Muscle layer of duodenum (tissue), 2 donors: ENCODE measurements around the gene AKR1D1.
"Not testable (repeated sequence)": the region's sequence is repeated elsewhere in the genome, so short reads cannot be mapped to it uniquely, and the experiment has no call there.

Experiments
- H3K27ac ChIP-seq: one replicate; pipeline ENCODE4 v1.7.0; 2013; ENCODE audit warnings: mild to moderate bottlenecking, low read length
- H3K27me3 ChIP-seq: one replicate; pipeline ENCODE4 v1.7.0; 2013; ENCODE audit warnings: low read depth, mild to moderate bottlenecking, control low read depth, low read length
- H3K36me3 ChIP-seq, 2 donors: one replicate each; pipeline ENCODE4 v1.7.0; 2013; ENCODE audit warnings: low read length in 2 of 2, control low read depth in 1 of 2, mild to moderate bottlenecking in 1 of 2; ENCODE audit not compliant: insufficient read depth in 2 of 2, control insufficient read depth in 1 of 2
- H3K4me1 ChIP-seq, 2 donors: one replicate each; pipeline ENCODE4 v1.7.0; 2013; ENCODE audit warnings: low read length in 2 of 2, mild to moderate bottlenecking in 2 of 2, control low read depth in 1 of 2, moderate library complexity in 1 of 2; ENCODE audit not compliant: insufficient read depth in 2 of 2, control insufficient read depth in 1 of 2
- H3K4me3 ChIP-seq, 2 donors: one replicate each; pipeline ENCODE4 v1.7.0; 2013; ENCODE audit warnings: low read length in 2 of 2, low read depth in 1 of 2, mild to moderate bottlenecking in 1 of 2
- H3K9me3 ChIP-seq, 2 donors: one replicate each; pipeline ENCODE4 v1.7.0; 2013; ENCODE audit warnings: low read length in 2 of 2, control low read depth in 1 of 2, mild to moderate bottlenecking in 1 of 2; ENCODE audit not compliant: control insufficient read depth in 1 of 2
- donor health status: healthy.

AKR1D1 gene

DNA sequence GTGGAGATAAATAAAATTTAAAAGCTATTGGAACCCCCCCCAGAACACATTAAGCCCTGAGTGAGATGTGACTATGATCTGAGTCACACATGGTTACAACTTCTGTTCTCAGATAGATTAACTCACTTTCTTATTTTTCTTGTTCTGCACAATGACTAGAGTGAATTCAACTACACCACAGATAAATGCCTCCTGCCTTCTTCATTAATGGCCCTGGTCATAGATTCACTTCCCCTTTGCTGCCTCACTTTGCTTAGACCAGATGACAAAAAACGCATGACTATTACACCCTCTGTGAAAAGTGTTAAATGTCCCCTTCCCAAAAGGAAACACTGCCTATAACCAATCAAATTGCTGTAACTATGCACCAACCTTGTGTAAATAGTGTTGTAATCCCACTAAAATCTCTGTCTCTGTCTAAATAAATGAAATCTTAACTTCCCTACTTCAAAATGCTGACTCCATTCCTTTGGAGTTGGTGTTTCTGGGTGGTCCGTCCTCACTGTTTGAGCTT lies 49.4 kb downstream of the AKR1D1 start:
- no peaks in the 10 kb centered on the region for H3K27me3 ChIP-seq
- no peak overlapping the region for H3K4me3 ChIP-seq
- H3K27ac ChIP-seq, result no peak overlapping the region
- peaks cover 0 to 2% of the 10 kb centered on the region in 2 donors for H3K9me3 ChIP-seq
- no peaks in the 10 kb centered on the region for H3K4me1 ChIP-seq
- H3K36me3 ChIP-seq, result no peaks in the 10 kb centered on the region

DNA sequence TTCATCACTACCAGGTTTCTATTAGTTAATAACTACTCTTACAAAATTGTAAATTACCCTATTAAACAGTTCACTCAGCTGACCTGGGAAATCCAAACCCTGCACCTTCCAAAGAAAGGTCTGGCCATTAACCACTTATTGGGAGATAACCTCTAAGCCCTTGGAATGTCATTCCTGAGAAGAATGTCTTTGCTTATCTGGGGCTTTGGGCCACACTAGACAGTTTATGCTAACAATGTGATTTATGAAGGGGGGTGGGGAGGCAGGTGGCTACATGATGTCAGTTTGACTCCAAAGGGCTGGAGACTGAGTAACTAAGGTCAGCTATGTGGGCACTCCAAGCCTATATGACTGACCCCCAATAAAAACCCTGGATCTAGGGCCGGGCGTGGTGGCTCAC lies 50.7 kb downstream of the AKR1D1 start:
- Histone ChIP-seq H3K9me3 (peaks cover 0 to 2% of the 10 kb centered on the region in 2 donors), H3K4me3 (no peak overlapping the region), H3K27ac (no peak overlapping the region), H3K36me3 (no peaks in the 10 kb centered on the region), H3K27me3 (no peaks in the 10 kb centered on the region), H3K4me1 (no peaks in the 10 kb centered on the region)

DNA sequence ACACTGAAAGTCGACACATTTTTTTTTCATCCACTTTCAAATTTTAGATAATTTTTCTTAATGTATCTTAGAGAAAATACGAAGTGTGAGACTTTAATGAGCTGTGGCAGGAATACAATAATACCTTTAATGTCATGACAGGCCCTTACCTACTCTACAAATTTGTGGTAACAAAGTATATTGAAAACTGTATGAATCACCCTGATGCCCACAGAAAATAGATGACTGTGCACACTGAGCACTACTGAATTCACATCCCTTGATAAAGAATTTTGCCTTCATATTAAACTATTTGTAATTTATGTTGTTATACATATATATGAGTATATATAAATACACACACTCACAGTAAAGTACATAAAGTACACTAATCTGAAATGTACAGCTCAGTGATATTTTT lies 51.7 kb downstream of the AKR1D1 start:
- Histone ChIP-seq H3K4me1 (no peaks in the 10 kb centered on the region), H3K9me3 (peaks cover 0 to 2% of the 10 kb centered on the region in 2 donors), H3K27me3 (no peaks in the 10 kb centered on the region), H3K36me3 (no peaks in the 10 kb centered on the region), H3K4me3 (no peak overlapping the region), H3K27ac (no peak overlapping the region)

DNA sequence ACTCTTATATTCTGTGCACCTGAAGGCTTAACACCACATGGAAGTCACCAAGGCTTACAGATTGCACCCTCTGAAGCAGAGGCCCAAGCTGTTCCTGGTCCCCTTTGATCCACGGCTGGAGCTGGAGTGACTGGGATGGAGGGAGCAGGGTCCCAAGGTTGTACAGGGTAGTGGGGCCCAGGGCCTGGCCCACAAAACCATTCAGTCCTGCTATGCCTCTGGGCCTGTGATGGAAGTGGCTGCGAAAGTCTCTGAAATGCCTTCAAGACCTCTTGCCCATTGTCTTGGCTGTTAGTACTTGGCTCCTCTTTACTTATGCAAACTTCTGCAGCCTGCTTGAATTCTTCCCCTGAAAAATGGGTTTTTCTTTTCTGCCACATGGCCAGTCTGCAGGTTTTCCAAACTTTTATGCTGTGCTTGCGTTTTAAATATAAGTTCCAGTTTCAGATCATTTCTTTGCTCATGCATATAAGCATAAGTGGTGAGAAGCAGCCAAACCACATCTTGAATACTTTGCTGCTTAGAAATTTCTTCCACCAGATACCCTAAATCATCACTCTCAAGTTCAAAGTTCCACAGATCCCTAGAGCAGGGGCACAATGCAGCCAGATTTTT lies 53.4 kb downstream of the AKR1D1 start:
- no peaks in the 10 kb centered on the region for H3K4me1 ChIP-seq
- H3K36me3 ChIP-seq, result no peaks in the 10 kb centered on the region
- no peak overlapping the region for H3K27ac ChIP-seq
- no peak overlapping the region for H3K4me3 ChIP-seq
- H3K9me3 ChIP-seq, result peaks cover 0 to 2% of the 10 kb centered on the region in 2 donors
- no peaks in the 10 kb centered on the region for H3K27me3 ChIP-seq

DNA sequence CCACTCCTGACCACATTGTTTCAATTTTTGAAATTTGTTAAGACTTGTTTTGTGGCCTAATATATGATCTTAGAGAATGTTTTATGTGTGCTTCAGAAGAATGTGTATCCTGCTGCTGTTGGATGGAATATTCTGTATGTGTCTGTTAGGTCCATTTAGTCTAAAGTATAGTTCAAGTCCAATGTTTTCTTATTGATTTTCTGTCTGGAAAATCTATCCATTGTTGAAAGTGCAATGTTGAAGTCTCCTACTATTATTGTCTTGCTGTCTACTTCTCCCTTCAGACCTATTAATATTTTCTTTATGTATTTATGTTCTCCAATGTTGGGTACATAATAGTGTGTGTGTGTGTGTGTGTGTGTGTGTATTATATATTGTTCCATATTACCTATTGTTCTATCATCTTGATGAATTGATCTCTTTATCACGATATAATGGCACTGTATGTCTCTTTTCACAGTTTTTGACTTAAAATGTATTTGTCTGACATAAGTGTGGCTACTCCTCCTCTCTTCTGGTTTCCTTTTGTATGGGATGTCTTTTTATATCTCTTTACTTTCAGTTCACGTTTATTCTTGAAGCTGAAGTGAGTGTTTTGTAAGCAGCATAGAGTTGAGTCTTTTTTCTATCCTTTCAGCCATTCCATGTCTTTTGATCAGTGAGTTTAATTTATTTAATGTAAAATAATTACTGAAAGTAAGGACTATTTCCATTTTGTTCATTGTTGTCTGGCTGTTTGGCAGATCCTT lies 61.3 kb downstream of the AKR1D1 start:
- Histone ChIP-seq H3K9me3 (no peaks in the 10 kb centered on the region), H3K4me1 (no peaks in the 10 kb centered on the region), H3K27ac (no peak overlapping the region), H3K36me3 (no peaks in the 10 kb centered on the region), H3K4me3 (no peak overlapping the region), H3K27me3 (no peaks in the 10 kb centered on the region)

DNA sequence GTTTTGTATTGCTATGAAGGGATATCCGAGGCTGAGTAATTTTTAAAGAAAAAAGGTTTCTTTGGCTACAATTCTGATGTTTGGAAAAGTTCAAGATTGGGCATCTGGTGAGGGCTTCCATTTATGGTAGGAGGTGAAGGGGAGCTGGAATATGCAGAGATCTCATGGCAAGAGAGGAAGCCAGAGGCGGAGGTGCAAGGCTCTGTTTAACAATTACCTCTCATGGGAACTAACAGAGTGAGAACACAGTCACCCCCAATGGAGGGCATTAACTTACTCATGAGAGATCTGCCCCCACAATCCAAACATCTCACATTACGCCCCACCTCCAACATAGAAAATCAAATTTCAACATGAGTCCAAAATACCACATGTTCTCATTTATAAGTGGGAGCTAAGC lies 62.0 kb downstream of the AKR1D1 start:
- Histone ChIP-seq H3K4me3 (no peak overlapping the region), H3K9me3 (no peaks in the 10 kb centered on the region), H3K27ac (no peak overlapping the region), H3K4me1 (no peaks in the 10 kb centered on the region), H3K36me3 (no peaks in the 10 kb centered on the region), H3K27me3 (no peaks in the 10 kb centered on the region)

DNA sequence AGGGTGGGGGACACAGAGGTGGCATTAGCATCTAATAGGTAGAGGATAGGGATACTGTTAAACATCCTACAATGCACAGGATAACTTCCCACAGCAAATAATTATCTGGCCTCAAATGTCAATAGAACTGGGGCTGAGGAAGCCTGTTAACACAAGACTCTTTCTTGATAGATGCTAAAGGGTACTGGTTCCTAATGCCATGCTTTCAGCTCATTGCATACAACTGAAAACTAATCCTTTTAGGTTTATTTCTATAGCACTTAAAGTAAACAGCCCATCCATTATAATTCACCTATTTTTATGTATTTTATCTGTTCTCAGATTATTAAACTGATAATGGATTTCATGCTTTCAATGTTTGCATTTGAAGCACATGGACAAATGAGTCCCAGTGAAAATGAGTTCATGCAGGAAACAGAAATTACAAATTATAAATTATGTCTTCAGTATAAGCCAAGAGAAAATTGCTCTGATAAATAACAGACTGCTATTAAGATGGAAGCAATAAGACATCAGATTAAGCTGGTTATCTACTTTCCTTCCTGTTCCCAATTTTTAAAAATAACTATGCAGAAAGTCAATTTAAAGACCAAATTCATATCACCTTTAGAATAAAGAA lies 66.4 kb downstream of the AKR1D1 start:
- no peaks in the 10 kb centered on the region for H3K27me3 ChIP-seq
- H3K36me3 ChIP-seq, result no peaks in the 10 kb centered on the region
- H3K4me1 ChIP-seq, result no peaks in the 10 kb centered on the region
- no peak overlapping the region for H3K4me3 ChIP-seq
- no peaks in the 10 kb centered on the region for H3K9me3 ChIP-seq
- H3K27ac ChIP-seq, result no peak overlapping the region

DNA sequence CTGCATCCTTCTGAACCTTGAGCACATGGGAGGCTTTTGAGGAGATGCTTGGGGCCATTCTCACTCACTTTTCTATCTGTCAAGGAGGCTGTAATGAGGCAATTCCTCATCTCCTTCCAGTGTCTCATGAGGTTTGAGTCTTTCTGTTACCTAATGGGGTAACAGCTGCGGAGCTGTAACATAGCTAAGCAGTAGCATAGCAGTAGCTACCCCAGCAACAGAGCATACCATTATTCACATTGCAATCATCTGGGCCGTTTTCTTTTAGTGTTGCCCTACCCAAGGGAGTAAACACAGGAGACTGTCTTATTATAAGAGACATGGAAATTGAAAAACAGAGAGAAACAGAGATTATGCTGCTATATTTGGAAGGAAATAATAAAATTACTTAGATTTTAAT lies 68.7 kb downstream of the AKR1D1 start:
- no peak overlapping the region for H3K4me3 ChIP-seq
- no peaks in the 10 kb centered on the region for H3K9me3 ChIP-seq
- H3K27me3 ChIP-seq, result no peaks in the 10 kb centered on the region
- H3K36me3 ChIP-seq, result no peaks in the 10 kb centered on the region
- no peak overlapping the region for H3K27ac ChIP-seq
- no peaks in the 10 kb centered on the region for H3K4me1 ChIP-seq

DNA sequence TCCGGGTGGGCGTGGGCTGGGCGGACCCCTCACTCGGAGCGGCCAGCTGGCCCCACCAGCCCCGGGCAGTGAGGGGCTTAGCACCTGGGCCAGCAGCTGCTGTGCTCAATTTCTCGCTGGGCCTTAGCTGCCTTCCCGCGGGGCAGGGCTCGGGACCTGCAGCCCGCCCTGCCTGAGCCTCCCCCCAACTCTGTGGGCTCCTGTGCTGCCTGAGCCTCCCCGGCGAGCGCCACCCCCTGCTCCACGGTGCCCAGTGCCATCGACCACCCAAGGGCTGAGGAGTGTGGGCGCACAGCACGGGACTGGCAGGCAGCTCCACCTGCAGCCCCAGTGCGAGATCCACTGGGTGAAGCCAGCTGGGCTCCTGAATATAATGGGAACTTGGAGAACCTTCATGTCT lies 70.0 kb downstream of the AKR1D1 start:
- not testable (repeated sequence) for H3K4me3 ChIP-seq, H3K4me1 ChIP-seq, H3K27ac ChIP-seq, H3K27me3 ChIP-seq, H3K9me3 ChIP-seq, H3K36me3 ChIP-seq

DNA sequence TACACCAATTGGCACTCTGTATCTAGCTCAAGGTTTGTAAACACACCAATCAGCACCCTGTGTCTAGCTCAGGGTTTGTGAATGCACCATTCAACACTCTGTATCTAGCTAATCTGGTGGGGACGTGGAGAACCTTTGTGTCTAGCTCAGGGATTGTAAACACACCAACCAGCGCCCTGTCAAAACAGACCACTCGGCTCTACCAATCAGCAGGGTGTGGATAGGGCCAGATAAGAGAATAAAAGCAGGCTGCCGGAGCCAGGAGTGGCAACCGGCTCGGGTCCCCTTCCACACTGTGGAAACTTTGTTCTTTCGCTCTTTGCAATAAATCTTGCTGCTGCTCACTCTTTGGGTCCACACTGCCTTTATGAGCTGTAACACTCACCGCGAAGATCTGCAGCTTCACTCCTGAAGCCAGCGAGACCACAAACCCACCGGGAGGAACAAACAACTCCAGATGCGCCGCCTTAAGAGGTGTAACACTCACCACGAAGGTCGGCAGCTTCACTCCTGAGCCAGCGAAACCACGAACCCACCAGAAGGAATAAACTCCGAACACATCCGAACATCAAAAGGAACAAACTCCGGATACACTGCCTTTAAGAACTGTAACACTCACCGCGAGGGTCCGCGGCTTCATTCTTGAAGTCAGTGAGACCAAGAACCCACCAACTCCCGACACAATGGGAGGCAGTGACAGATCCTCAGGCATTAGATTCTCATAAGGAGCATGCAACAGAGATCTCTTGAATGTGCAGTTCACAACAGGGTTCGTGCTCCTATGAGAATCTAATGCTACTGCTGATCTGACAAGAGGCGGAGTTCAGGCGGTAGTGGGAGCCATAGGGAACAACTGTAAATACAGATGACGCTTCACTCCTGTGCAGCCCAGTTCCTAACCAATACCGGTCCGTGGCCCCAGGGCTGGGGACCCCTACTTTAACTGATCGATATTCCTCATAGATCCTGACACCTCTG lies 70.8 kb downstream of the AKR1D1 start:
- not testable (repeated sequence) for H3K27ac ChIP-seq, H3K4me1 ChIP-seq, H3K36me3 ChIP-seq, H3K9me3 ChIP-seq, H3K27me3 ChIP-seq, H3K4me3 ChIP-seq
